Tibial artery (tissue), 4 donors: ENCODE measurements around the gene ABHD14A.

ENCODE experiments used
- DNase-seq, 2 donors: peaks; one replicate each; pipeline ENCODE4 v3.0.0-alpha.2; 2019
- H3K27ac ChIP-seq, 2 donors: fragments of 200-600 bp; sonication (generic) in 1 of 2; 1 replicate in 1 of 2; 2 replicates in 1 of 2; pipeline ENCODE4 v1.5.1; 2018 to 2019; ENCODE audit warnings: mild to moderate bottlenecking in 1 of 2
- H3K27me3 ChIP-seq, 2 donors: fragments of 200-600 bp; sonication (generic) in 1 of 2; one replicate each; pipeline versions ENCODE4 v1.5.1 to v1.6.0; 2016 to 2019
- H3K36me3 ChIP-seq, 3 donors: fragments of 200-600 bp; sonication (generic) in 2 of 3; one replicate each; pipeline ENCODE4 v1.5.1; 2016 to 2019; ENCODE audit warnings: mild to moderate bottlenecking in 2 of 3
- H3K4me1 ChIP-seq, 4 donors: fragments of 200-600 bp; sonication (generic) in 2 of 4; 1 replicate in 3 of 4; 2 replicates in 1 of 4; pipeline ENCODE4 v1.5.1; 2016 to 2019
- H3K4me3 ChIP-seq, 2 donors: fragments of 200-600 bp; sonication (generic) in 1 of 2; 1 replicate in 1 of 2; 2 replicates in 1 of 2; pipeline ENCODE4 v1.5.1; 2018 to 2019; ENCODE audit warnings: mild to moderate bottlenecking in 2 of 2
- H3K9me3 ChIP-seq, 3 donors: fragments of 200-600 bp; sonication (generic) in 1 of 3; one replicate each; pipeline ENCODE4 v1.5.1; 2016 to 2019
- CTCF ChIP-seq, 2 experiments: fragments of 200-600 bp in 1 of 2; fragments of 450-650 bp in 1 of 2; IDR thresholded peaks; one replicate each; pipeline ENCODE4 v1.5.1; 2017 to 2019; ENCODE audit warnings: antibody characterized with exemption in 2 of 2, mild to moderate bottlenecking in 1 of 2, moderate library complexity in 1 of 2
- intact Hi-C: fragments of 100-400 bp; cut with DNase I; formaldehyde crosslinking; loops from one replicate; pipeline ENCODE4 v1.15.0; 2023; ENCODE audit warnings: low total_unique reads

ABHD14A gene

DNA sequence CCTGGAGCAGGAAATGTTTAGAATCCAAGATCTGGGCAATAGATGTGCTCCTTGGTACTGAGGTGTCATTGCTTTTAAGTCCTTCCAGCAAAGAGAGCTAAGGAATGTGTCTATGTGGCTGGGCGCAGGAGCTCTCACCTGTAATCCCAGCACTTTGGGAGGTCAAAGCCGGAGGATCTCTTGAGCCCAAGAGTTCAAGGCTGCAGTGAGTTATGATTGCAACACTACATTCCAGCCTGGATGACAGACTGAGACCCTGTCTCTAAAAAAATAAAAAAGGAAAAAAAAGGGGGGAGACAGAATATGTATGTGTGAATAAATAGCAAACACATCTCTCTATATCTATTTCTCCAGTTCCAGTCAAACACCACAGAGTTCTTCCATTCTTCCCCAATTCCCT is 24.0 kb upstream of the ABHD14A start:
- no peak for TF ChIP-seq CTCF (IDR thresholded peaks at IDR 0.05)
- intact Hi-C loops, result no loop called here

GRCh38 chr3:51953445-51953844 is 21.4 kb upstream of the ABHD14A start:
- Histone ChIP-seq H3K9me3 (no peaks in the 10 kb centered on the region), H3K36me3 (peaks cover 0 to 24% (median under 1%) of the 10 kb centered on the region in 3 donors), H3K27ac (no peak overlapping the region), H3K27me3 (no peaks in the 10 kb centered on the region), H3K4me1 (peaks cover 0 to 18% (median 16%) of the 10 kb centered on the region in 4 donors), H3K4me3 (no peak overlapping the region)
- DNase-seq, result no peak
- no peak for TF ChIP-seq CTCF (IDR thresholded peaks at IDR 0.05)
- intact Hi-C loops, result no loop called here

More for the DNA sequence above, 24.0 kb upstream of the ABHD14A start:
- DNase-seq, result no peak
- Histone ChIP-seq H3K9me3 (no peaks in the 10 kb centered on the region), H3K4me1 (peaks cover 0 to 9% (median 7%) of the 10 kb centered on the region in 4 donors), H3K27me3 (no peaks in the 10 kb centered on the region), H3K27ac (no peak overlapping the region), H3K36me3 (peaks cover 0 to 34% (median 0%) of the 10 kb centered on the region in 3 donors), H3K4me3 (no peak overlapping the region)

DNA sequence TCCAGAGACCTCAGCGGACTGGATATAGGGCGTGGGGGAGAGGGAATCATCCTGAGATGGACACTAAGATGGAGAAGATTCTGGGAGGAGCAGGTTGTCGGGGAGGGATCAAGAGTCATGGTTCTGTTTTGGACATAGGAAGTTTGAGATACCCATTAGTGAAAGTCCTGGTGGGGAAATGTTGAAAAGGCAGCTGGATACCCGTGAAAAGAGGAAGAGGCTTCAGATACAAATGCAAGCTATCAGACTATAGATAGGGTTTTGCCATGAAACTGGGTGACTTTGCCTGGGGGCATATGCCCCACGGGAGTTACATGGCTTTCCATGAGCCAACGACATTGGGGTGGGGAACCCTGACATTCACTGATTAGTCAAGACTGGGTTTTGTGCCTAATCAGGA is 20.8 kb upstream of the ABHD14A start:
- Histone ChIP-seq H3K4me3 (no peak overlapping the region), H3K9me3 (no peaks in the 10 kb centered on the region), H3K27ac (no peak overlapping the region), H3K27me3 (no peaks in the 10 kb centered on the region), H3K36me3 (peaks cover 0 to 24% (median 7%) of the 10 kb centered on the region in 3 donors), H3K4me1 (peaks cover 0 to 18% (median 16%) of the 10 kb centered on the region in 4 donors)
- no peak for DNase-seq
- intact Hi-C loops, result no loop called here
- TF ChIP-seq CTCF (IDR thresholded peaks at IDR 0.05), result no peak

DNA sequence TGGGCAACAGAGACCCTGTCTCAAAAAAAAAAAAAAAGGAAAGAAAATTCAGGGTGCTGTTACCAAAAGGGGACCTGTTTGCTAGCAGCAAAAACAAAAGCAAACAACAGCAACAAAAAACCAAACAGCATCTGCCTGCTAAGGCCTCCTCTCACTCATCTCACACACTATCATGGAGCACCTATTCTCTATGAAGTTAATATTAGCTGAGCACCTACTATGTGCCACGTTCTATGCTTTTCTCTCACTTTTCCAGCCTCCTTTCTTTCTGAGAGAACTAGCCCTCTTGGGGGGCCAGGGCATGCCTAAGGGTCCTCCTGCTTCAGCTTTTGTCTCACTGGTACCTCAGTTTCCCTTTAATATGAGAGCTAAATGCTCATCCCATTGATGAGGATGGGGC is 20.2 kb upstream of the ABHD14A start:
- H3K36me3 ChIP-seq, result peaks cover 0 to 26% (median 13%) of the 10 kb centered on the region in 3 donors
- no peak for DNase-seq
- H3K4me1 ChIP-seq, result peaks cover 0 to 18% (median 16%) of the 10 kb centered on the region in 4 donors
- TF ChIP-seq CTCF (IDR thresholded peaks at IDR 0.05), result no peak
- H3K27ac ChIP-seq, result no peak overlapping the region
- H3K27me3 ChIP-seq, result no peaks in the 10 kb centered on the region
- H3K4me3 ChIP-seq, result no peak overlapping the region
- intact Hi-C loops, result no loop called here
- H3K9me3 ChIP-seq, result no peaks in the 10 kb centered on the region

- Histone ChIP-seq H3K4me3 (peak within 1 kb of the TSS; percentile 47 to 54), H3K36me3 (peaks cover 0 to 32% (median 19%) of the 10 kb centered on the region in 3 donors), H3K4me1 (peaks cover 0 to 18% (median 16%) of the 10 kb centered on the region in 4 donors), H3K27me3 (no peaks in the 10 kb centered on the region), H3K27ac (peak within 1 kb of the TSS; percentile 69 to 87), H3K9me3 (no peaks in the 10 kb centered on the region)
- no peak for DNase-seq
- intact Hi-C loops, result no loop called here
- TF ChIP-seq CTCF (IDR thresholded peaks at IDR 0.05), result no peak
Measured at GRCh38 chr3:51955175-51955892, 19.5 kb upstream of the ABHD14A start, which contains the start of gene GPR62. GPR62 (plus strand) TSS chr3:51955381; CDS start chr3:51955653, 272 bp downstream.
